ENCODE data around the gene TNFRSF11A.
A peak's percentile ranks its signal among the peaks of the same experiment; 100 is the strongest.

The TNFRSF11A gene

DNA sequence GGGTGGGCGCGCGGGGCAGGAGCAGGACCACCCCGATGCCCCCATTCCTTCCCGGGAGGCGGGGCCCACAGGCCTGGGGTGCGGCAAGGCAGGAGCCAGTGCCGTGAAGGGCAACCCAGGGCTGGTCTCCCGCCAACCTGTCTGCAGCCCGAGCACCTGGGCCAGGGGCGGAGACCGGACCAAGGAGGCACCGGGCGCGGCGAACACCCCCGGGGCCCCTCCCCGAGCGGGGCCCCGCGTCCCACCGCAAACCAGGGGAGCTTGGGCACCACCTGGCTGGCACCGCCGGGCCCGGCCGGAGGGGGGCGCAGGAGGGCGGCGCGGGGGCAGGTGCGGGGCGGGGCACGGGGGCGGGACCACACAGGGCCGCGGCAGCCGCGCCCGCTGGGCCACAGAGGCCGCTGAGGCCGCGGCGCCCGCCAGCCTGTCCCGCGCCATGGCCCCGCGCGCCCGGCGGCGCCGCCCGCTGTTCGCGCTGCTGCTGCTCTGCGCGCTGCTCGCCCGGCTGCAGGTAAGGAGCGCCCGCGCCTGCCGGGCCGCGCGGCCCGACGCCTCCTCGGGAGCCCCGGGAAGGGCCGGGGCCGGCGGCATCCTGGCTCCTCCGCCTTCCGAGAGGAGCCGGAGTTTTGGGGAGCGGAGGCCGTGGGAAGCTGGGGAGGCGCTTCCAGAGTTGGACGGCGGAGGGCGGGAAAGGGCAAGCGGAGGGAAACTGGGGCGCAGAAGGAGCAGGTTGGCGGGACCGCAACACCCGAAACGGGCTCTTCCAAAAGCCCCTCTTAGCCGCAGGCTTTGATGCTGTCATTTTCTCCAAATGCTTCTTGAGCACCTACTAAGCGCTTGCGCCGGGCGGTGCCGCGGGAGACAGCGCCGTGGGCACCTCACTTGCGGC is at the start of gene TNFRSF11A:
TNFRSF11A (plus strand) TSS at position 394 of the 889 bp plus-strand sequence; CDS start at position 437, 43 bp downstream.
- DNase-seq, result peak; percentile 77

DNA sequence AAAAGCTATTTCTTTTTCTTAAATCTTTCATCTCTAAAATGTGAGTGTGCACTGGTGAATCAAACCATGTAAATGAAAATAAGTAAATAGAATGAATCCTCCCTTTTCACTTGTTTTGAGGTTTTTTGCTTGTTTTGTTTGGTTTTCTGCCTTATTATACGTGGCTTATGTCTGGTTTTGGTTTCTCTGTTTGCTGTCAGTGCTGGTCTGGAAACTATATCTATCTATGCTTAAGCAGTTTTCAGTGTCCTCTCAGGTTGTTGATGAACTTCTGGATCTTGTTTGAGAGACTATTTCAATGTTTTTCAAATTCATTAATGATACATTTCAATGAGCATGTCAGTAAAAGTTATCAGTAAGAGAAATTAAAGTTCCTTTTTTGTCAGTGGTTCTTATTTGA is 48.1 kb upstream of the TNFRSF11A start:
- DNase-seq, result no peak

DNA sequence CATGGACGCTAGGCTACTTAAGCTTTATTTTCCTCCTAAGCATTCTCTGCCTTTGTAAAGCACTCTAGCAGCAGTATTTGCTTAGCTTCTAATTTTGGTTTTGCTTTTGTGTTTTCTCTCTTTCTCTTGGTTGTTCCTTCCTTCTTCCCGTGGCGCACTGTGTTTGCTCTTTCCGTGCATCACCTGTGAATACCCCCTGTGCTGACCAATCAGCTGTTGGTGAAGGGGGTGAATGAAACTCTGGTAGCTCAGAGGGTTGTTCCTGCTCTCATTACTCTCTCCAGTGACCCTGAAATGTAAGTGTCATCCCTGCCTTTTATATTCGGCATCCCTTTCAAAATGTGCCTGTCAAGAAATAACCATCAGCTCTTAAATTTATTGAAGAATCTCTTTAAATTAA is 45.5 kb upstream of the TNFRSF11A start:
- DNase-seq, result no peak

DNA sequence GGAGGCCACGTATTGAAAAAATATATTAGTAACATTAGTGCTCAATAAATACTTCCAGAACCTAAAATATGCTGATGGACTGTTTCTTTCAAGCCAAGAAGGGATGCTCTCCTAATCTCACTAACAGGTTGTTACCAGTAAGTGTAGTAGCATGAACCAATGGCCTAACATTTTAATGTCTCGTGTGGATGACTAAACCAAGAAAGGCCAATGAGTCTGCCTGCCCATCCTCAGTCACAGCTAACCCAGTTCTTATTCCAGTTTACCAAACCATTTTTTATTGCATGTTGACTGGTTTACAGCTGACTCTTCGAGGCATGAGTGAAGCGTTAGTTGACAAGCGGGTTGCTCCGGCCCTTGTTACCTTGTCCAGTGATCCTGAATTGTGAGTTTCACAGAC is 45.1 kb upstream of the TNFRSF11A start:
- DNase-seq, result no peak

DNA sequence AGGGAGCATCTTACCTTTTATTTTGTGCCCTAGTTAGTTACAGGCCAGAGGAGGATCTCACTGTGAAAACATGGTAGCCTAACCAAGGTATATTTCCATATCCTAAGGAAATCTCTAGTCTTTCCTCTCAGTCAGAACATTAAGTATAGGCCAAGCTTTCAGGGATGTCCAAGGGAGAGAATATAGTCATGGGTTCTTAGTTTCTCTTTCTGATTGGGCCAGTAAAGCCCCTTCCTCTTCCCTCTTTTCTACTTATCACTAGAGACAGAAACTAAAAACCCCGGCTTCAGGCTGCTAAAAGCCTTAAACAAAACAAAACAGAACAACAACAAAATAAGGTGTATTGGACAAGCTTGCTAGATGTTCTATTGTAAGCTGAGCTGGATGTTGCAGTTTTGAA is 44.3 kb upstream of the TNFRSF11A start:
- no peak for DNase-seq

DNA sequence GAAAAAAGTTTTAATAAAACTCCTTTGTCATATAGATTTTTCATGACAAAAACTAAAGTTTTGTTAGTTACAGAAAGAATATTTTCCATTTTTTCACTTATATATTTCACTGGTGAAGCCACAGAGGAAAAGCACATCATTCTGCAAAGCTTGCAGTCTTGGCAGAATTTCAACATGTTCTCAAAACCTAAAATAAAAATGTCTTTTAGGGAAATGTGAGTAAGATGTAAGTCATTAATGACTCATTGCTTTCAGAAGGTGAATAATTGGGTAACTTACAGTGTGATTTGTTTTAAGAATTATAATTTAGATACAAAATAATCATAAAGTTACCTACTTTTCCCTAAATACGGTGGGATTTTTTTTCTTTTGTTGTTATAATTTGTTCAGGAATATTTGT is 43.4 kb upstream of the TNFRSF11A start:
- peak; percentile 61 for DNase-seq

DNA sequence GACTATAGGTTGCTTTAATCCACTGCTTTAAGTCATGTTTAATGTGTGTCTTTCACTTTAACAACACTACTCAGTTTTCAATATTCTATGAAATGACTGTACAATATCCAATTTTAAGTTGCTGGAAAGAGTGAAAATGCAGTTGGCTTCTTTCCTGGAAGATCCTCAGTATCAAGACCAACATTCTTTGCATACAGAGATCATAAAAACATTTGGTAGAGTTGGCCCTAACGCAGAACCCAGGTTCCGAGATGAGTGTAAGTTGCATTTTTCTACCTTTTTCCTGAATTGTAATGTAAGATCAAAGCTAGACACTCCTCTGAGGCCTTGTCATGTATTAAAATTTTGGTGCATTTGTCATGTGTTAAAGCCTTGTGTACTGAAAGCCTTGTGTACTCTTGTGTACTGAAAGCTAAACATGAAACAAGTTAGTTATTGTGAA is 42.9 kb upstream of the TNFRSF11A start:
- DNase-seq, result peak; percentile 59

DNA sequence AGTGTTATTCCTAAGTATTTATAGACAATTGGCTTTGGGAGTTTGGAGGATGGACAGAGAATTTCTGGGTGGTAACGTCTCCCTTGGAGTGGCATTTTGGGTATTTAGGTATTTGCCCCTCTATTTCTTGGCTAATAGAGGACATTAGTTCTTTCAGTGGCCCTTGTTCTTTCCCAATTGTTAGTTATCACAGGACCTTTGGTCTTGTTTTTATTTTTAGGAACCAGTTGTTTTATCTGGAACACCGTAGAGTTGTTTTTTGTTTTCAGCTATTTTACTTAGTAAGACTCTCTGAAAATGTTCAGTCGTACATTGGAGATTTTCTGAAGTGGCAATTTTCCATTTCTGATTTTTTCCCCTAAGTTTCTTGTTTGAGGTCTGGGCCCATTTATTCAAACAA is 40.5 kb upstream of the TNFRSF11A start:
- no peak for DNase-seq

DNA sequence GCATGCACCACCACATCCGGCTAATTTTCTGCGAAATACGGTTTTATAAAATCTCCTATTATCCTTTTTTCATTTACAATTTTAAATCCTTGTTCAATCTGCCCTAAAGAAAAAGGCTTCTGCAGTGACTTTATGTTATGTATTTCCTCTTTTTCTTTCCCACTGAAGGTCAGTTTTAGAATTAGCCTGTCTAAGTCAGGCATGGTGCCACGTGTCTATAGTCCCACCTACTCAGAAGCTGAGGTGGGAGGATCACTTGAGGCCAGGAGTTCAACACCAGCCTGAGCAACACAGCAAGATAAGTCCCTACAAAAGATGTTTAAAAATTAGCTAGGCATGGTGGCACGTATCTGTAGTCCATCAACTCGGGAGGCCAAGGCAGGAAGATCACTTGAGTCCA is 39.8 kb upstream of the TNFRSF11A start:
- DNase-seq, result no peak

DNA sequence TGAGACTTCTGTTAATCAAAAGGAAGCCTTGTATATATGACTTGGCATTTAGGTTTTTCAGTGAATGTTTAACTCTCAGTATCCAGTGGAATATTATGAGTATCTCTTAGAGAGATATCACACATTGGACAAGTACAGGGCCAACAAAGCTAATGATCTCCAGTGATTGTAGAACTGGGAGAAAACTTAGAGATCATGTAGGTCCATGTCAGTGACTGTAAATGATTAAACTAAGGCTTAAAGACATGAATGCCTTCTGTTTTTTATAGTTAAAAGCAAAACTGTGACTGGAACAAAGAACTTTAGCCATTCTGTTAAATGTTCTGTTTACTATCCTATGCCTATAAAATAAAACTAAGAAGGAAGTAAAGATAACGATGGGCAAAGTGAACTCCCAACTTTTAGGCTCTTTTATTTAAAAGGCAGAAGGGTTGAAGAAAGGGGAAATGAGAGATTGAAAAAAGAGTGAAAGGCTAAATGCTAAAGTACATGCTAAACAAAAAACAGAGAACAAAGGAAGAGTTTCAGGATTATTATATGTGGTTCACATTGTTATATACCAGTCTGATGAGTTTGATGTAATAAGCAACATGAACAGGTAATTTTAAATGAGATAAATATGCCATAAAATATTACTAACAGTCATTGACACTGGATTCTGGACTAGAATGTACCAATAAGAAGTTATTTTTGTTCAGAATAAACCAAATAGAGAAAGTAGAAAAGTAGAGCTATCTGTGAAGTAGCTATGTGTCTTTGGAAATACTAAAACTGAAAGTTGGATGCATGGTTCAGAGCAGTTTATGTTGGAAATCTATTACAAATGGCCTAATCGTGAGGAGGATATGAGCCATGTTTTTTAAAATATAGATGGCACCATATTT is 37.1 kb upstream of the TNFRSF11A start:
- DNase-seq, result no peak

DNA sequence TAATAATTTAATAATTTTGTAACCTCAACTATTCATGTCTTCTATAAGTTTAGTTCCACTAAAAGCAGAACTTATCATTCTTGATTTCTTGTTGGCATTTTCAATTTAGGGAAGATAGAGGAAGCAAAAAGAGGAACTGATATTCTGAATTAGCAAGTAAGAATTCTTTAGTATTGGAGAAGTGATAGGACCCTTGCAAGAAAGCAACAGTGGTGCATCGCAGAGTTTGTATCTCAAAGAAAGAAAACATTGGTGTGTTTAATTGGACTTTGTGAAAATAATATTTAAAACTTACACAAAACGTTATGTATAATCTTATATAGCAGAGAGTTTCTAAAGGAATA is 36.5 kb upstream of the TNFRSF11A start:
- no peak for DNase-seq

DNA sequence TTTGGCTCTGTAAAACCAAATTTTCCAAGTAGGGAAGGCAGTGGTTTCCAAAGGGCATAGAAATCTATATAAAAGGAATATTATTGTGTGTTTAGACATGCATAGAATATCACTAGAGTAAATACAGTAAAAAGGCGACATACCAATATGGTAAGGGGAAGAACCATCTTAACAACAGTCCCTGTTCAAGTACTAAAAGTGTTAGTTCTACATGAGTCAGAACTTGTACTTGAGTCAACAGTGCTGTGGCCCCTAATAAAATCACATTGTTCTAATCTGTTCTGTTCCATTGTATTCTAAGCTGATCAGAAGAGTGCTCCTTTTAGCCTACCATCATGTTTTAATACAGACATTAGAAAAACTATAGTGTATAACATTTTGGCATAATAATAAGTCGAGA is 36.1 kb upstream of the TNFRSF11A start:
- peak; percentile 33 for DNase-seq

DNA sequence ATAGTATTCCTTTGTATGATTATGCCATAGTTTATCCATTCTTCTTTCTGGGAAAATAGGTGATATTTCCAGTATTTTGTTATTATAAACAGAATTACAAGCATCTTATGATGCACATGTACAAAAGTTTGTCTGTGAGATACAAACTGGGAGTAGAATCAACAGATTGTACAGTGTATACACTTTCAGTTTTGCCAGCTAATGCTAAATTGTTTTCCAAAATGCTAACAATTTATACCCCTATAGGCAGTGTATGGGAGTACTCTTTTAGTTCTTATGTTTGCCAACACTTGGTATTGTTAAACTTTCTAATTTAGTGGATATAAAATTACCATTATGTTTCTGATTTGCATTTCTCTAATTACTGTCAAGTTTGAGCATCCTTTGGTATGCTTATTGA is 31.0 kb upstream of the TNFRSF11A start:
- no peak for DNase-seq

DNA sequence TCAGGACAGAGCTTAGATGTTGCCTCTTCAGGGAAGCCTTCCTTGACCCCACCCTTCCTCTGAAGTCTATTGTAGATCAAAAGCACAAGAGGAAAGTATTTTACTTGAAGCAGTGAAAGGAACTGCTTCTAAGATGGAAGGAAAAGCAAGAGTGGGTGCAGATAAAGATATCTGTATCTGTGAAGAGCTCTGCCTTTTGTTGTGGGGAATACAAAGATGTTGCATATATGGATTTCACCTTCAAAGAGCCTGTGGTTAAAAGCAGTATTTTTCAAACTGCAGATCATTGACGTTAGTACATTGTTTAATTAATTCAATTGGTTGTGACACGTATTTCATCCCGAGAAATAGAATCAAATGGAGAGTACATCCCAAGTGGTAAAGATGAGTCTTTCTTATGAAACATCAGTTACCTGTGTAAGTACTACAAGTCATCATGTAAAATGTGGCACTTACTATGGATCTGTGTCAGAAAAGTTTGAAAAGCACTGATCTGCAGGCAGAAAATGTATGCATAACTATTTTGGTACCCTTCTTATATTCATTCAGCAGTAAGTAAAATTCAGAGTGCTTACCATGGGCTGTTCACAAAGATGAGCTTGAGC is 24.6 kb upstream of the TNFRSF11A start:
- no peak for DNase-seq

DNA sequence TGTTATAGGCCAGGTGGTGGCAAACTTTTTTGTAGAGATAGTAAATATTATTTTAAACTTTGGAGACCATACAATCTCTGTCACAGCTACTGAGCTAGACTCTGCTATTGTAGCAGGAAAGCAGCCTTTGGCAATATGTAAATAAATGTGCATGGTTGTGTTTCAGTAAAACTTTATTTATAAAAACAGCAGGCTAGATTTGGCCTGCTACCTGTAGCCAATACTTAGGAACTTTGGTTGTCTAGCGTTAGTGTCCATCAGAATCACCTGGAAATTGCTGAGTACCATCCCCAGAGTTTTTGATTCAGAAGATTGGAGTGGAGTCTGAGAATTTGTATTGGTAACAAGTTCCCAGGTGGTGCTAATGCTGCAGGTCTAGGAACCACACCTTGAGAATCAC is 23.8 kb upstream of the TNFRSF11A start:
- no peak for DNase-seq

DNA sequence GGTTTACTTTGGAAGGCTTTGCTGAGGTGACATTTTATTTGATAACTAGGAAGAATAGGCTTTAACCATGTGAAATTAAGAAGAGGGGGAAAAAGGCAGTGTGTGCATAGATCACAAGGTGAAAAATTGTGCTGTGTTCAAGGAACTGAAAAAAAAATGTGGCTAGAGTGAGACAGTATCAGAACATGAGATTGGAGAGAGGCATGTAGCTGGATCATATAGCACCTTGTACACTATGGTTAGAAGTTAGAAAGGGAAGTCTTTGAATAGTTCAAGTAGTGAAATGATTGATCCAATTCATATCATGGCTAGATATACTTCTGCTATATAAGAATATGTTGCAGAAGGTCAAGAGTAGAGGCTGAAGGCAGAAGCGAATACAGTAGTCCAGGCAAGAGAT is 12.3 kb upstream of the TNFRSF11A start:
- no peak for DNase-seq

DNA sequence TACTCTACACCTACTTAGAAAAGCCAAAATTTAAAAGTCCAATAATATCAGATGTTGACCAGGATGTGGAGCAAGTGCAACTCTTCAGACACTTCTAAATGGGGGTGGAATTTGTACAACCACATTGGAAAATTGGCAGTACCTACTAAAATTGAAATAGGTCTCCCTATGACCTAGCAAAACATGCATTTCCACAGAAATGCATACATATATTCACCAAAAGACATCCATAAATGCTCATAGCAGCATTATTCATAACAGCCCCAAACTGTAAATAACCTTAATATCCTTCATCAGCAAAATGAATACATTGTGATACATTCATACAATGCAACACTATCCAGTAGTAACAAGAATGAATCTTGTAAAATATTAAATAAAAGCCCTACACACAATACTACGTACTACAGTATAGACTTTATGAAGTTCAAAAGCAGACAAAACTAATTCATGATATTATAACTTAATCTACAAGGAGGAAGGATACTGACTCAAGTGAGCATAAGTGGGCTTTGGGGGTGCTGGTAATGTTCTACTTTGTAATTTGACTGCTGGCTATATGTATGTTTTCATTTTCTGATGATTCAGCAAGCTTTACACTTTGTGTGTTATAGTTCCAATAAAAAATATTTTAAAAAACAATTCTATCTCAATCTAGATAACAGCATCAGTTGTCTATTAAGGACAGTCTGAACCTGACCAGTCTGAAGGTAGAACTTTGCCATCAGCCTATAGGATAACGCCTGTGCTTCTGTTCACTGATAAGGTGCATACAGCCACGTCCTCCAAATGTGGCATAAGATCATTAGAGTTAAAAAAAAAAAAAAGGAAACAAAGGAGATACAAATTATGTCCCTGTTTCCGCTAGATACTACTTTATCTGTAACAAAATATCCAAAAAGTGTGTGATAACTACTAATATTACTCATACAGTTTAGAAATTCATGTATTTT is 6.6 kb upstream of the TNFRSF11A start:
- DNase-seq, result no peak

DNA sequence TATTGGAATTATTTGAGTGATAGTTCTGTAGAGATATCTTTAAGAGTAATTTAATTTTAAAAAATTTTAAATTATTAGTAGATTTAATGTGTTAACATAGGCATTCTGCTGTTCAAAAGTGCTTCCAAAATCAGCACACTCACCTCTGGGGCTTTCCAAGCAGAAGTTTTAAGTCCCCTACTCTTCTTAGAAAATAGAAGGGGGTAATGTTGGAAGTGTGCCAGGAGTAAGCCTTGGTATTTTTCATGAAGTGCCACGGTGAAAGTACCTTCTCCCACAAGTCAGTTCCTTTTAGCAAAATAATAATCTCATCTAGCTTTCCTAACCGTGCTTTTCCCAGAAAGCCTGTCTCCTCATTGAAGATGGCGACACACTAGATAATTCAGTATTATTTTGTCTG is 3.9 kb upstream of the TNFRSF11A start:
- no peak for DNase-seq

DNA sequence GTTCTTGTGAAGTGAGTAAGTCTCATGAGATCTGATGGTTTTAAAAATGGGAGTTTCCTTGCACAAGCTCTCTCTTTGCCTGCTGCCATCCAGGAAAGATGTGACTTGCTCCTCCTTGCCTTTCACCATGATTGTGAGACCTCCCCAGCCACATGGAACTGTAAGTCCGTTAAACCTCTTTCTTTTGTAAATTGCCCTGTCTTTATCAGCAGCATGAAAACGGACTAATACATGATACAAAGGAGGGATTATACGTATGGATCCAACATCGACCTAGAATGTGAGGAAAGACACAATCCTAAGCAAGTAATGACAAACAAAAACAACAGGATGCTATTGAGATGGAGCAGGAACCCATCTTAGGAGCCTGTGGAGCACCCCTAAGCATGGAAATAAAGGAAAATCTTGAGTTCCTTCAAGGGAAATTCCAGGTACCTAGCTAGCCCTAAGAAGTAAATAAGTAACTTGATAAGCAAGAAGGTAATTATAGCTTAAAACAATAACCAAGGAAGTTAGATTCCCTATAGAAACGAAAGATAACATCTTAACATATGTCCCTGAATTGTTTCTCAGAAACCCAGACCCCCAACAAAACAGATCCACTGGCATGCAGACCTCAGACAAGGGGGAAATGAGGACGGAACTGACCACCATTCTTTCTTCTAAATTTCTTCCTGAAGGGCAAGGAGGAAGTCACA is 1.5 kb upstream of the TNFRSF11A start:
- DNase-seq, result no peak

DNA sequence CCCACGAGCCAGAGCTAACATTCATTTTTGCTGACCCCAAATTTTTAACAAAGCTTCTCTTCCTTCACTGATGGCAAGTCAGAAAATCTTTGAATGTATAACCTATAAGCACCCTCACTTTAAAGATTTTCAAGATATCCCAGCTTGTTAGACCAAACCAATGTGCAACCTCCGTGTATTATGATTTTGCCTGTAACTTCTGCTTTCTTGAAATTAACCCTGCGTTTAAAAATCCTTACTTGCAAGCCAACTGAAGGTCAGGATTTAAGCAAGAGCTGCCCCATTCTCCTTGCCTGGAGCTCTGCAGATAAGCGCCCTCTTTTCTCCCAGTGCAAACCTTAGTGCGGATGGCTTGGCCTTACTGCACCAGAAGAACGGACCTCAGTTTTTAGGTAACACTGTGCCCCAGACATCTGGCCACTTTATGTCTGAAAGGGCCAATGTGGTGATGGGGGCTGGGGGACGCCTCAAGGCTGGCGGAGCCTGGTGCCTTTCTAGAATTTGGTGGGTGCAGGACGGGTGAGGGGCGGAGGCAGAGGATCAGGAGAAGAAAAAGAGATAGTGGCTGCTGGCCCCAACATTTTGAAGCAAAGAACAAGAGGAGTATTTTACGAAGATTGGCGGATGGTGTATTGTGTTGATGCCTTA is 805 bp upstream of the TNFRSF11A start:
- no peak for DNase-seq

Measured in activated CD4-positive, alpha-beta T cell treated with anti-CD3 and anti-CD28 coated beads, Interleukin-10, Interleukin-2, amounts not matched to agents 100 ng/mL and 50 ng/mL, durations not matched to agents 16 hours and 8 hours (primary cell).